H1 (cell line): ENCODE results near the gene COL9A2. TPM values are rescaled to one million over a fixed set of nuclear protein-coding genes. Genes with fewer than 3 reads are reported as not detected.

Experiments
- ATF3 ChIP-seq: IDR thresholded peaks from 2 replicates; pipeline ENCODE4 v1.6.1; 2011; ENCODE audit warnings: low read depth, mild to moderate bottlenecking, low read length; ENCODE audit not compliant: insufficient read depth
- BRCA1 ChIP-seq: IDR thresholded peaks from 2 replicates; pipeline ENCODE4 v1.6.1; 2012; ENCODE audit warnings: low read depth, low read length, improper control_type of control experiment
- CHD1 ChIP-seq: IDR thresholded peaks from 2 replicates; pipeline ENCODE4 v1.6.1; 2012; ENCODE audit warnings: low read depth, low read length, improper control_type of control experiment
- CHD7 ChIP-seq: fragments of 300-600 bp; sonication (generic); IDR thresholded peaks from 2 replicates; pipeline ENCODE4 v1.7.1; 2012; ENCODE audit warnings: low read length, moderate library complexity, mild to moderate bottlenecking, inconsistent platforms; ENCODE audit not compliant: insufficient replicate concordance
- HDAC2 ChIP-seq, 2 experiments: fragments of 300-600 bp in 1 of 2; sonication (generic) in 1 of 2; IDR thresholded peaks; 2 replicates each; pipeline ENCODE4 v1.6.1; 2011 to 2012; ENCODE audit warnings: low read depth in 2 of 2, low read length in 2 of 2, mild to moderate bottlenecking in 2 of 2, moderate library complexity in 2 of 2, borderline replicate concordance in 1 of 2, inconsistent platforms in 1 of 2
- MAFK ChIP-seq: IDR thresholded peaks from 2 replicates; pipeline ENCODE4 v1.6.1; 2012; ENCODE audit warnings: low read depth, mild to moderate bottlenecking, improper control_type of control experiment, low read length
- NANOG ChIP-seq: IDR thresholded peaks from 2 replicates; pipeline ENCODE4 v1.6.1; 2011; ENCODE audit warnings: low read length, low read depth, mild to moderate bottlenecking, inconsistent platforms; ENCODE audit not compliant: insufficient read depth, poor library complexity, severe bottlenecking
- POLR2AphosphoS5 ChIP-seq: IDR thresholded peaks from 2 replicates; pipeline ENCODE4 v1.6.1; 2011; ENCODE audit warnings: low read depth, low read length
- SIN3A ChIP-seq, 2 experiments: IDR thresholded peaks in 1 of 2; conservative IDR thresholded peaks in 1 of 2; 2 replicates each; pipeline ENCODE4 v1.6.1; 2011 to 2012; ENCODE audit warnings: low read length in 2 of 2, improper control_type of control experiment in 1 of 2, low read depth in 1 of 2, mild to moderate bottlenecking in 1 of 2
- SIRT6 ChIP-seq: IDR thresholded peaks from one replicate; pipeline ENCODE4 v1.7.1; 2012; ENCODE audit warnings: low read length, inconsistent platforms
- SP2 ChIP-seq: IDR thresholded peaks from 2 replicates; pipeline ENCODE4 v1.6.1; 2012; ENCODE audit warnings: mild to moderate bottlenecking, low read length, inconsistent platforms
- SP4 ChIP-seq: IDR thresholded peaks from 2 replicates; pipeline ENCODE4 v1.6.1; 2012; ENCODE audit warnings: low read length, inconsistent platforms
- polyA plus RNA-seq, 7 experiments: library from polyadenylated mRNA; depleted of rRNA in 3 of 7; stranded (reverse) in 5 of 7; unstranded in 2 of 7; fragments of >200 nt in 5 of 7; fragments of 200-250 nt in 2 of 7; gene quantifications; 1 replicate in 5 of 7; 2 replicates in 1 of 7; 4 replicates in 1 of 7; pipeline versions ENCODE4 v1.2.1 to v1.2.3, GENCODE V29; 2011 to 2013; ENCODE audit warnings: missing spikeins in 2 of 7, mixed read lengths in 2 of 7
- total RNA-seq: library from RNA; stranded (reverse); fragmentation: NEBNext Ultra II Directional; extraction: Animal tissue kit (Norgen Biotek cat#: 25700); gene quantifications from 2 replicates; pipeline ENCODE4 v1.2.1, GENCODE V29; 2021

The COL9A2 gene
- total and polyA plus RNA-seq, 2 of the 8 experiments (the other 6 are each of a cell fraction or from before 2014, with no cell fraction given), result 3.2 to 3.3 TPM

- TF ChIP-seq CHD7 (no peak), POLR2AphosphoS5 (no peak), SP2 (no peak), NANOG (no peak), SIN3A (conservative IDR thresholded peaks at IDR 0.05 in 1 of 2, IDR thresholded peaks at IDR 0.05 in 1 of 2; ENCODE audit: low read depth in 1 of 2, low read length in 2 of 2) (no peak), ATF3 (no peak), HDAC2 (IDR thresholded peaks at IDR 0.05; ENCODE audit: borderline replicate concordance in 1 of 2, low read depth in 2 of 2, low read length in 2 of 2) (no peak), MAFK (no peak), SIRT6 (no peak), CHD1 (no peak), SP4 (no peak), BRCA1 (no peak)
These were observed 15.6 kb upstream of the COL9A2 start (continued) for GRCh38 chr1:40332695-40333094.
